Left ventricle myocardium inferior (tissue), 1 donor: Measurements from ENCODE around the gene ADGRL1. TPM values are rescaled to one million over a fixed set of nuclear protein-coding genes. Genes with fewer than 3 reads are reported as not detected.
A peak's percentile ranks its signal among the peaks of the same experiment; 100 is the strongest.

Experiments used
- DNase-seq: peaks from one replicate; pipeline ENCODE4 v3.0.0-alpha.2; 2020
- H3K27ac ChIP-seq: fragments of 200-600 bp; replicated peaks from 2 replicates; pipeline ENCODE4 v1.8.0; 2021
- H3K27me3 ChIP-seq: fragments of 200-600 bp; 2 replicates; pipeline ENCODE4 v1.8.0; 2021; ENCODE audit warnings: low read depth
- H3K36me3 ChIP-seq: fragments of 200-600 bp; 2 replicates; pipeline ENCODE4 v1.8.0; 2021
- H3K4me1 ChIP-seq: fragments of 200-600 bp; 2 replicates; pipeline ENCODE4 v1.8.0; 2021
- H3K4me3 ChIP-seq: fragments of 200-600 bp; 2 replicates; pipeline ENCODE4 v1.8.0; 2021; ENCODE audit warnings: mild to moderate bottlenecking, moderate library complexity
- H3K9me3 ChIP-seq: fragments of 200-600 bp; replicated peaks from 2 replicates; pipeline ENCODE4 v1.8.0; 2021
- CTCF ChIP-seq: fragments of 200-600 bp; IDR thresholded peaks from 2 replicates; pipeline ENCODE4 v1.8.0; 2021; ENCODE audit warnings: antibody characterized with exemption, mild to moderate bottlenecking, borderline replicate concordance
- intact Hi-C: fragments of 100-400 bp; cut with micrococcal nuclease; formaldehyde crosslinking; loops from one replicate; pipeline ENCODE4 v1.11.0; 2022
- total RNA-seq: library from RNA; stranded (reverse); fragmentation: NEBNext Ultra II Directional; extraction: Animal tissue kit (Norgen Biotek cat#: 25700); gene quantifications from one replicate; pipeline ENCODE4 v1.2.1, GENCODE V29; 2021
- donor health status: DM: no; HTN: yes; CAD: no; lungs with severe emphysema.

Gene ADGRL1
- total RNA-seq, 1 donor from 2014 or later: 16.1 TPM

DNA sequence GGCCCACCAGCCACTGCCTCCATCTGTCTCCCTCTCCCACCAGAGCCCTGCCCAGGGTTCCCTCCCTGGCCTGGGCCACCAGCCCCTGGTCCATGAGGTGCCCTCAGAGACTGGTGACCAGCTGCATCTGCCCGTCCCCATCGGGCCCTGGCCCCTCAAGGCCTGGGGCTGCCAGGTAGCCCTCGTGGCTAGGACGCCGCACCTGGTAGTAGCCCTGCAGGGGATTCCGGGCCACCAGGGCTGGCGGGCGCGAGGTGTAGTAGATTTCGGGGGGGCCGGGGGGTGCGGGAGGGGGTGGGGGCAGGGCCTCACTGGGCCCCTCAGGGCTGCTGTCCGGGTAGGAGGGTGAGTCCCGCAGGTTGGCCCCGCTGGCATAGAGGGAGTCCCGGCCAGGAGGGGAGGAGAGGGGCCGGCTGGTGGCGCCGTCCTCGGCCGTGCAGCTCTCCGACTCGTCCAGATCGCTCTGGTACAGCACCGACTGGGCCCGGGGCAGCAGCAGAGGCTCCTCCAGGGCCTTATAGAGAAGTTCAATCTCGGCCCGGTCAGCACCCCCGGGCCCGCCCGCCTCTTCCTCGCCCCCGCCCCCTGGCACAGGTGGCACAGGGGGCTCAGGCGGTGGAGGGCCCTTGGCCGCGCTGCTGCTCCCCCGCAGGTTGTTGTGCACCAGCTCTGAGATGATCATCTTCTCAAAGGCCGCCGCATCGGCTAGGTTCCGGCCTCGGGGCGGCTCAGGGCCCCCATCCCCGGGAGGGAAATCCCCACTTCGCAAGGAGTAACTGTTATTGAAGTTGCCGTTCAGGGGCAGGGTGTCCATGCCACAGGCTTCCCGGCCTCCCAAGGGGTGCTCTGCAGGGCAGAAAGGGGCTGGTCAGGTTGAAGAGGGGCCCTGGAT lies 55.0 kb downstream of the ADGRL1 start:
- no peak for DNase-seq
- Histone ChIP-seq H3K9me3 (no peaks in the 10 kb centered on the region), H3K4me1 (peaks cover 36% of the 10 kb centered on the region), H3K36me3 (peaks cover 33% of the 10 kb centered on the region), H3K4me3 (no peak overlapping the region), H3K27me3 (no peaks in the 10 kb centered on the region), H3K27ac (peak overlapping the region; percentile 88)
- TF ChIP-seq CTCF: no peak
- intact Hi-C loops: no loop called here

DNA sequence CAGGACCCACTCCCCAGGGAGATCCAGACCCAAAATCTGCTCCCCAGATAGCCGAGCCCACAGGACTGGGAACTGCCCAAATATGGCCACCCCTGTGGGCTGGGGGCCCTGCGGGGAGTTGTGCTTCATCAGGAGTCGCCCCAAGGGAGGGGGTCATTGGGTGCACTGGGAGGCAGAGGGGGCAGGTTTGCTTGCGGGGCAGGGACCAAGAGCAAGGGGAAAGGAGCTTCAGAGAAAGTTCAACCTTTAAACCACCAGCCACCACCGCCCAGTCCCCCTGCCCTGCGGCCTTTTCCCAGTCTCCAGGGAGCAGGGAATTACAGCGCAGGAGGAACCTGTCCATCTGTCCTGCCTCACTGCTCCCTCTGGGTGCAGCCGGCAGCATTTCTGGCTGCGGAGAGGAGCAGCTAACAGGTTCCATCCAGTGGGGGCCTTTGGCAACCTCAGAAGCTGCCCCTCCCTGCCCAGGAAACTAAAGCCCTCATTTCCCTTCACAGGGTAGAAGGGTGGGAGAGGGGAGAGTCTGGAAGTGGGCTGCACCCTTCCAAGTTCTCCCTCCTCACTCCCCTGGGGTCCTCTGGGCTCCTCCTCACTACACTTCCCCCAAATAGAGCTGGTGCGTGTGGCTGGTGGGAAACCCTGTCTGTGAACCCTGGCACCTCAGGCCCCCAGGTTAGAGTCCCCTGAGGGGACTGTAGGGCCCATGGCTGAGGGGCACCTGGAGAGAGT lies 55.8 kb downstream of the ADGRL1 start:
- no peaks in the 10 kb centered on the region for H3K9me3 ChIP-seq
- H3K27ac ChIP-seq: peak overlapping the region; percentile 88
- H3K4me3 ChIP-seq: peak overlapping the region; percentile 49
- H3K4me1 ChIP-seq: peaks cover 36% of the 10 kb centered on the region
- intact Hi-C loops: no loop called here
- no peaks in the 10 kb centered on the region for H3K27me3 ChIP-seq
- peaks cover 25% of the 10 kb centered on the region for H3K36me3 ChIP-seq
- no peak for DNase-seq
- no peak for TF ChIP-seq CTCF

DNA sequence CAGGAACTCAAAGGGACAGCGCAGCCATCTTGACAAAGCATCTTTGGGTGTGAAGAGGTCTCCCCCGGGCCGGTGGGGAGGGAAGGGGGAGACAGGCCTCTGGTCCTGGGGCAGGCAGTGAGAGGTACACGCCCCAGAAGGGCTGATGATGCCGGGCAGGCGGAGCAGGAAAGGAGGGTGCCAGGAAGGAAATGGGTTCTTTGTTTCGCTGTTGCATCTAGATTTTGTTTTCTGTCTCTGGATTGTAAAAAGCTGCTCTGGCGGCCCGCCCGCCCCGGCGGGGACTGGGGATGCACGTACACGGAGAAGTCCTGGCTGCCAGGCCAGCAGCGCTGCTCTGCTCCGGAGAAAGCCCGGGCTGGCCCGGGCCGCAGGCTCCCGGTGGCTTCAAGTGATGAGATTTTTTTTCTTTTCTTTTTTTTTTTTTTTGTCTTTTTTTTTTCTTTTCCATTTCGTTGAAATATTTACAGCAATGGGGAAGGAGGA lies 56.4 kb downstream of the ADGRL1 start:
- peaks cover 18% of the 10 kb centered on the region for H3K36me3 ChIP-seq
- TF ChIP-seq CTCF: no peak
- H3K9me3 ChIP-seq: no peaks in the 10 kb centered on the region
- DNase-seq: peak; percentile 85
- H3K27ac ChIP-seq: peak overlapping the region; percentile 88
- H3K4me3 ChIP-seq: peak overlapping the region; percentile 49
- intact Hi-C loops: no loop called here
- H3K4me1 ChIP-seq: peaks cover 36% of the 10 kb centered on the region
- no peaks in the 10 kb centered on the region for H3K27me3 ChIP-seq

DNA sequence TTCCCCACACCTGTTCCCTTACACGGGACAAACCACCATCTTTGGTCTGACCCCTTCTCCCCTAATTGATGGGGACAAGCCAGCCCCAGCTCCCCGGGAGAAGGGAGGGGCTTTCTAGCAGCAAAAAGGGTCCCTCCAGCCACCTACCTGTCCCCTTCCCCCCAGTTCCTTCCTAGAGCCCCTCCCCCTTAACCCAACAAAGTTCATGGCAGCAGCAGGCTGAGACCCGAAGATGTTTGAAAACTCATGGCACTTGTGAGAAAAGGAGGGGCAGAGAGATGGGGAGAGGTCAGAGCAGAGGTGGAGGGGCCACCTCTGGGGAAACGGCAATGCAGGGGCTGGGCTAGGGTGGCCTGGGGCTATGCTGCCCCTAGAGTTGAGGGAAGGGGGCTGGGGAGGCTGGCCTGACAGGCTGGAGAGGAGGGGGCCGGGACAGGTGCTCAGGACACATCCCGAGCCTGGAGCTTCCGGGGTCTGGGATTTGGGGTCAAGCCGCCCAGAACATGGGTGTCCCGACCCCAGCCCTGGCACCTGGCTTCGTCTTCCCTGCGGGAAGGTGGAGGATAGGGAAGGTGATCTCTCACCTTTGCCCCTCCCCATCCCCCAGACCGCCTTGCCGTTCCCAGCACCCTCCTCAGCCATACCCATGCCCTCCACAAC lies 57.1 kb downstream of the ADGRL1 start:
- no peak for TF ChIP-seq CTCF
- Histone ChIP-seq H3K9me3 (no peaks in the 10 kb centered on the region), H3K36me3 (peaks cover 13% of the 10 kb centered on the region), H3K27me3 (no peaks in the 10 kb centered on the region), H3K4me3 (peak overlapping the region; percentile 49), H3K4me1 (peaks cover 38% of the 10 kb centered on the region), H3K27ac (peak overlapping the region; percentile 88)
- intact Hi-C loops: no loop called here
- no peak for DNase-seq
